Neutrophil (primary cell): ENCODE measurements around the gene SPATA17.

ENCODE experiments used
- H3K27ac ChIP-seq: fragments of 200-600 bp; sonication (generic); 2 replicates; pipeline ENCODE4 v1.5.1; 2016; ENCODE audit warnings: mild to moderate bottlenecking, moderate library complexity
- H3K27me3 ChIP-seq: fragments of 200-600 bp; sonication (generic); 2 replicates; pipeline ENCODE4 v1.6.0; 2016; ENCODE audit warnings: mild to moderate bottlenecking
- H3K36me3 ChIP-seq: fragments of 200-600 bp; sonication (generic); 2 replicates; pipeline ENCODE4 v1.5.1; 2017
- H3K4me1 ChIP-seq, 2 experiments: fragments of 200-600 bp in 1 of 2; sonication (generic) in 1 of 2; 1 replicate in 1 of 2; 2 replicates in 1 of 2; pipeline versions ENCODE4 v1.5.1 to v1.6.1; 2013 to 2016; ENCODE audit warnings: low read depth in 1 of 2, low read length in 1 of 2, mild to moderate bottlenecking in 1 of 2, moderate library complexity in 1 of 2; ENCODE audit not compliant: control insufficient read depth in 1 of 2, insufficient read depth in 1 of 2
- H3K4me3 ChIP-seq, 2 experiments: fragments of 200-600 bp in 1 of 2; sonication (generic) in 1 of 2; 1 replicate in 1 of 2; 2 replicates in 1 of 2; pipeline ENCODE4 v1.5.1; 2013 to 2016; ENCODE audit warnings: low read depth in 1 of 2, low read length in 1 of 2, mild to moderate bottlenecking in 1 of 2, moderate library complexity in 1 of 2
- H3K9me3 ChIP-seq: fragments of 200-600 bp; sonication (generic); 2 replicates; pipeline ENCODE4 v1.5.1; 2016
- TF ChIP-seq, protein P1 (sequence below): fragments of 200-600 bp; sonication (generic); IDR thresholded peaks from 2 replicates; pipeline ENCODE4 v1.5.1; 2016; ENCODE audit warnings: antibody characterized with exemption

The SPATA17 gene

DNA sequence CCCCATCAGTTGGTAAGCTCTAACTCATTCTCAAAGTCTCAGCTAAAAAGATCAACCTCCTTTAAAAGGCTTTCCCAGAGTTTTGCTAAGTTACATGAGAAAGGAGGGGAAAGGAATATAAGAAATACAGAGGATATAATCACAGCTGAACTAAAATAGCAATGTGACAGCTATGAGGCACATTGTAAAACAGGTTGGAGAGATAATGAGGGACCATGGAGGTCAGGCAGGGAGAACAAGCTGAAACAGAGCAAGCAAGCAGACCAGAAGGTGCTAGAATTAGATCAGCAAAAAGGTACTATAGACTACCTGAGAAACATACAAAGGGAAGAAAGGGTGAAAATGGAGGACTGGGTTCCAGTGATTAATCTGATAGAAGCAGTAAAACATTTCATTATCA is 28.8 kb upstream of the SPATA17 start:
- Histone ChIP-seq H3K27me3 (no peaks in the 10 kb centered on the region), H3K27ac (no peak overlapping the region), H3K4me1 (no peaks in the 10 kb centered on the region), H3K9me3 (no peaks in the 10 kb centered on the region), H3K36me3 (no peaks in the 10 kb centered on the region), H3K4me3 (no peak overlapping the region)
- TF ChIP-seq, protein P1, sequence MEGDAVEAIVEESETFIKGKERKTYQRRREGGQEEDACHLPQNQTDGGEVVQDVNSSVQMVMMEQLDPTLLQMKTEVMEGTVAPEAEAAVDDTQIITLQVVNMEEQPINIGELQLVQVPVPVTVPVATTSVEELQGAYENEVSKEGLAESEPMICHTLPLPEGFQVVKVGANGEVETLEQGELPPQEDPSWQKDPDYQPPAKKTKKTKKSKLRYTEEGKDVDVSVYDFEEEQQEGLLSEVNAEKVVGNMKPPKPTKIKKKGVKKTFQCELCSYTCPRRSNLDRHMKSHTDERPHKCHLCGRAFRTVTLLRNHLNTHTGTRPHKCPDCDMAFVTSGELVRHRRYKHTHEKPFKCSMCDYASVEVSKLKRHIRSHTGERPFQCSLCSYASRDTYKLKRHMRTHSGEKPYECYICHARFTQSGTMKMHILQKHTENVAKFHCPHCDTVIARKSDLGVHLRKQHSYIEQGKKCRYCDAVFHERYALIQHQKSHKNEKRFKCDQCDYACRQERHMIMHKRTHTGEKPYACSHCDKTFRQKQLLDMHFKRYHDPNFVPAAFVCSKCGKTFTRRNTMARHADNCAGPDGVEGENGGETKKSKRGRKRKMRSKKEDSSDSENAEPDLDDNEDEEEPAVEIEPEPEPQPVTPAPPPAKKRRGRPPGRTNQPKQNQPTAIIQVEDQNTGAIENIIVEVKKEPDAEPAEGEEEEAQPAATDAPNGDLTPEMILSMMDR, result no peak

DNA sequence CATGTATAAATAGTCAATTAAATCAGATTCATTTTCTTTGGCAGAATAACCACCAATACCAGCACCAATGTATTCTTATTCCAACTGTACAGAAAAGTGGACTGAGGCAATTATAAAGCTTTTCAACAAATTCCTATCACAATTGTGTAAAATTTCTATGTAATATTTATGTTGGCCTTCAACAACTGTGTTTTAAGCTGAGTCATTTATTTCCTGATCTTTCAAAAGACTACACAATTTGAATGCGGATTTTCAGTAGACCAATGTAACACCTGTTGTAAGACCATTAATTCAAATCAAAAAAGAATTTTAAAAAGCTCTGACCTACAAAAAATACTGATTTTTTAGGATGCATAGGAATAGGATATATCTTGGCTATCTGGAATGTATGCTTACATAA is 25.8 kb upstream of the SPATA17 start:
- Histone ChIP-seq H3K4me1 (no peaks in the 10 kb centered on the region), H3K27ac (no peak overlapping the region), H3K4me3 (no peak overlapping the region), H3K27me3 (no peaks in the 10 kb centered on the region), H3K9me3 (no peaks in the 10 kb centered on the region), H3K36me3 (peaks cover 4% of the 10 kb centered on the region)
- TF ChIP-seq, protein P1, result no peak

DNA sequence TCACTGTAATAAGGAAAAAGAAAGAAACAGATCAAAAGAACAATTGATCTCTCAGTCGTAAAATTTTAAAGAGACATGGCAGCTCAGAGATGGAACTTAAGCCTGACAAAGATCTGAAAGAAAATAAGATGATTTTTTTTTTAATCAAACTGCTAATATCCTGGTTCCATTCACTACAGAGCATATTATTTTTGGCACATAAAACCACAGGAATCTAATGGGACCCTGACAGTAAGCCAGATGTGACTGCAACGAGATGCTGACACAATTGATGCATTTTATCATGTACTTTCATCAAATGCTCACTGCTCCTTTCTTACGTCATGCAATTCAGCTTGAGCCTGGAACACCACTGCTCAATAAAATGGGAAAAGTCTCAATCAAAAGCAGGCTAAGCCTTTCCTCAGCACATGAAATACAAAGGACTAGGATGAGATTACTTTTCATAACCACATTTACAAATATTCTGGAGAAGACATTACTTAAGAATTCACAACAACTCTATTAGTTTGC is 16.9 kb upstream of the SPATA17 start:
- peaks cover 1% of the 10 kb centered on the region for H3K36me3 ChIP-seq
- H3K4me1 ChIP-seq, result peaks cover 5 to 6% of the 10 kb centered on the region in 2 experiments
- no peak overlapping the region for H3K27ac ChIP-seq
- H3K27me3 ChIP-seq, result no peaks in the 10 kb centered on the region
- TF ChIP-seq, protein P1, result no peak
- H3K9me3 ChIP-seq, result no peaks in the 10 kb centered on the region
- no peak overlapping the region for H3K4me3 ChIP-seq

DNA sequence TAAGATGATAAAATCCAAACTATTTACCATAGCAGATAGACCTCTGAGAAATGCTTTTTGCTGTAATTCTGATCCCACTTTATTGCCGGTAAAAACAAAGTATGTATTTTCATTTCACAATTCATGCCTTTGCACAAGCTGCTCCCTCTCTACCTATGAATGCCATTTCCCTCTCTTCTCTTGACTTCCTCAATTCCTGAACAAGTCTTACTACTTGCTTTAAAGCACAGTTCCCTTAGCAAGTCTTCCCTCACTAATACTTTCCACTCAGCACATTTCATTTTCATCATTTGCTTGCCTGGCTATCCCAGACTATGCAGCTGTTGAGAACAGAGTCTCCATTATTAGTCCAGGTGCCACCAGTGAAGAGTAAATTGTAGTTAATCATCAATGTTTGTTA is 14.0 kb upstream of the SPATA17 start:
- Histone ChIP-seq H3K36me3 (no peaks in the 10 kb centered on the region), H3K27ac (no peak overlapping the region), H3K27me3 (no peaks in the 10 kb centered on the region), H3K4me1 (peaks cover 5 to 6% of the 10 kb centered on the region in 2 experiments), H3K9me3 (no peaks in the 10 kb centered on the region), H3K4me3 (no peak overlapping the region)
- TF ChIP-seq, protein P1, result no peak

DNA sequence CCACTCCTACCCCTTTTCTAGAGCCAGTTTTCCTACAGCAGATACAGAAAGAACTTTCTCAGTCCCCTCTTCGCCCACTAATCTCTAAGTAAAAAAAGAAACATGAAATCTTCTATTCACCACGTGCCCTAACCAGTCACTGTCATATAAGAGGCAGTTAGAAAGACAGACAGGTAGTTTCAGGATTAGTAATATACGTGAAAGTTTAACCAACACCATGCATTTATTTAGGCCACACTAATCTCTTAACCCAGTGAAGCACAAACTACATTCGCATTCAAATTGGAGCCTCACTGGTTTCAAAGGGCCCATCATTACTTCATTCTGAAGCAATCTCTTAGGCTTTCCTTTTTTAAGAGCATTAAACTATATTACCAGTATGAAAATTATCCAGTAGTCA is 10.3 kb upstream of the SPATA17 start:
- H3K36me3 ChIP-seq, result no peaks in the 10 kb centered on the region
- no peak overlapping the region for H3K27ac ChIP-seq
- H3K27me3 ChIP-seq, result no peaks in the 10 kb centered on the region
- TF ChIP-seq, protein P1, result no peak
- H3K4me1 ChIP-seq, result peaks cover 5 to 6% of the 10 kb centered on the region in 2 experiments
- H3K4me3 ChIP-seq, result no peak overlapping the region
- no peaks in the 10 kb centered on the region for H3K9me3 ChIP-seq

DNA sequence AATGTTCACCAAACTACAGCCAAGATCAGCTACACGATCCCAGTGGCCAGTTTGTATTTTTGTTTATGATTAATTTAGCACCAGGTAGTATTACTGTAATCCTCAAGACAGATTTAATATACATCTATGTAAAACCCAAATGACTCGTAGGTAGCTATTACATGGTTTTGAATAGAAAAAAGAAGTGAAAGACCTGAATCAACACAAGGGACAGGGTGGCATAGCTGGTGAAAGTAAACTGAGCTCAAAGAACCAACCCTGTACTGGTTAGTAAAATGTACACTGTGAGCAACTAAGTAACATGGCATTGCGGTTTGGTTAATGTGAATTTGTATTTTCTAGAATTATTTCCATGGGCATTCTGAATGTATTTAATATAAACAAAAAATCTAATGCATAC is 9.1 kb upstream of the SPATA17 start:
- H3K27me3 ChIP-seq, result no peaks in the 10 kb centered on the region
- H3K9me3 ChIP-seq, result no peaks in the 10 kb centered on the region
- H3K4me3 ChIP-seq, result no peak overlapping the region
- H3K36me3 ChIP-seq, result no peaks in the 10 kb centered on the region
- TF ChIP-seq, protein P1, result no peak
- H3K4me1 ChIP-seq, result peaks cover 1 to 3% of the 10 kb centered on the region in 2 experiments
- H3K27ac ChIP-seq, result no peak overlapping the region
